Stimulated activated CD8-positive, alpha-beta memory T cell treated with anti-CD3 and anti-CD28 coated beads, Interleukin-7, amount 100 ng/mL, for 1 hour (primary cell): ENCODE results near the gene FAM149A.

Experiments used
- DNase-seq, 2 donors: peaks; one replicate each; pipeline ENCODE4 v3.0.0-alpha.2; 2020; ENCODE audit warnings: low read depth in 2 of 2

FAM149A gene

DNA sequence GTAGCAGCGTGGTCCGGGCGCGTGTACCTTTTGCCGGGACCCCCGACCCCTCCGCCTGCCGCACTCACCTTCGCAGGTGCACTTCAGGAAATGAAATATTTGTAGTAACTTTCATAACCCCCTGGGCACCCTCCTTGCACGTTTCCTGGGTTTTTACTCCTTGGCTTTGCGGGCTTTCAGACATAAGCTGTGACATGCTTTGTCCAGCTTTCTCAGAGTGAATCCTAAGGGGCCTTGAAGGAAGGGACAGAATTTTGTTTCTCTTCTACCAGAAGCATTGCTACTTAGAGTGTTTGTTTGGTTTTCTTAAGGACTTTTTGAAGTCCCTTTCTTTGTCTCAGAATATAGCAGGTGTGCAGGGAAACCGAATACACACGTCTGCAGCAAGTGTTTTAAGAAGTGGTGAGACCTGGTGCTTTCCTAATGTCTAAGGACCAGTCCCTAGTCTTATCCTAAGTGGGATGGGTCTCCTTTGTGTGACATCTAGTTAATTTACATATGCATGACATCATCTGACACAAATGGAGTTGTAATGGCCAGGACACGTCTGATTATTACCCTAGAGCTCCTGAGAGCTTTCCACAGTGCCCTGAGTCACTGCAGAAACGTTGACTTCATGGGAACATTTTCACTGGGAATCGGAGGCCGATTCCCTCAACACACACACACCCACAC, 1.3 kb downstream of the FAM149A start:
- no peak for DNase-seq

DNA sequence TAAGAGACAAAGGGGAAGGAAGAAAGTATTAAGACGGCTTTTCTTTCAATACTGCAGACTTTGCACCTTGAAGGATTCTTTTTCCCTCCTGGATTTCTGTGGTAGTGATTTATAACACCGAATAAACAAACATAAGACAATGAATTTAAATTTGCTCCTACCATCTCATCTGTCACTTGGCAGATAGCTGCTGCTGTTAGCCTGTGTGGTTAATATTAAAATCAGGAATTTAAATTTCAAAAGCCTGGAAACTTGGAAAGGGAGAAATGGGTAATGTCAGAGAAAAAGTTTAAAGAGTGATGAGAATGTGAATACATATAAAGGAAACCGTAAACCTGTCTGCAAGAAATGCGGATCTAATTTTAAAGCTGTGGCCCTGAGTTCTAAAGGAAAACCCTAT, 3.4 kb downstream of the FAM149A start:
- no peak for DNase-seq

DNA sequence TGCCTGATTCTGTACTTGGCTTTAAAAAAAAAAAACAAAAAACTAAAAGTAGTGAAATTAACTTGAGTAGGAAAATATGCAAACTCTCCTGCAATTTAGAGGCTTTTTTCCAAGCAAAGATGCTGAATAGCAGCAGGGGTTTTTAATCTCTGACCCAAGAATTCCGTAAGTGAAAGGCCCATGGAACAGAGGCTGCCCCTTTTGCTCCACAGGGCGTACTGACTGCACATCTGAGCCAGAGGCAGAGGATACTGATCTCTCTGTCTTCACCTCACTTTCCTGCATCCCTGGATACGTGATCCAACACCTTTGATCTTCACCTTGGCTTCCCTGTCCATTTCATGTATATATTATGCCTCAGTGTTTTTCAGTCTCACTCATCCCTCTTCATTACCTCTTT, 3.9 kb downstream of the FAM149A start:
- DNase-seq, result no peak

DNA sequence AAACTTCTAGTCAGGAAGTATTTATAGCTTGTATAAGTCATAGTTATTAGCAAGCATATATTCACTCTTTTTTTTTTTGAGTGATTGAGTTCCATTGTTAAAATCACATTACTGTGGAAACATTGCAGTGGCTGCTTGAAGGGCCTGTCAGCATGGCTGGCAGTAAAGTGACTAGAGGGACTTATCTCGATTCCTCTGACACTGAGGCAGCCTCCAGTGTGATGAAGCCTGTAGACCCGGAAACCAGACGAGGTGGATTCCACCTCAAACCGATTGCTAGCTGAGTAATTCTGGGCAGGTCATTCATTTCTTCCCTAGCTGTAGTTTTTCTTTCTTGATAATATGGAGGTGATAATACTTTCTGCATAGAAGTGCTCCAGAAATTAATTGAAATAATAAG, 4.7 kb downstream of the FAM149A start:
- DNase-seq, result no peak

DNA sequence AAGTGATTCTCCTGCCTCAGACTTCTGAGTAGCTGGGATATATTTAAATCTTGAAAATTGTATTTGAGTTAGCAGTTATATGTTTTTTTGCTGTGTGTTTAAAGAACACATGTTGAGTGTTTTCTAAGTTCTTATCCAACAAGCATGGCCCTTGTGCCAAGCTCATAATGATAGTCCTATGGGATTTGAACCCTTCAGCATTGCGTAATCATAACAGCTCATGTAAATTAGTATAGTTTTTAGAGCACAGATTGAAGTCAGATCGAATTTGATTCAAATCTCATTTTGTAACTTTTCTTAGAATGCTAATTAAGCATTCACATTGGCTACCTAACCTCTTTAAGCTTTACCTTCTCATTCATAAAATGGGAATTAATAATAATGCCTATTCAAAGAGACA, 12.2 kb downstream of the FAM149A start:
- DNase-seq, result no peak

DNA sequence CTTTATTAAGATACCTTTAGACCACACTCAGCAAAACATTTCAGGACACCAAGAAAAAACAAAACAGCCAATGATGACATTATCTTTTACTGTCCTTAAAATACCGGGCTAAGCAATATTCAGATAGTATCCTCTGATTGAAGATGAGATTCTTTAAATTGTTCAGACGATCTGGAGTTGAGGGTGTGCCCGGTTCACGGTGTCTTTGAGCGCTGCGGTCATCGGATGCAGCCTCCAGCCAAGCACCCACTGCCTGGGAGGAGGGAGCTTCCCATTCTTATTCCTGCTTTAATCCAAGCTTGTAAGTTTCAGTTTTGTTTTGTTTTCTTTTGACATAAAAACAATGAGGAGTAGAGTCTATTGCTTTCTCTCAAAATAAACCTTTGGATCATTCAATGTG, 14.1 kb downstream of the FAM149A start:
- DNase-seq, result no peak

DNA sequence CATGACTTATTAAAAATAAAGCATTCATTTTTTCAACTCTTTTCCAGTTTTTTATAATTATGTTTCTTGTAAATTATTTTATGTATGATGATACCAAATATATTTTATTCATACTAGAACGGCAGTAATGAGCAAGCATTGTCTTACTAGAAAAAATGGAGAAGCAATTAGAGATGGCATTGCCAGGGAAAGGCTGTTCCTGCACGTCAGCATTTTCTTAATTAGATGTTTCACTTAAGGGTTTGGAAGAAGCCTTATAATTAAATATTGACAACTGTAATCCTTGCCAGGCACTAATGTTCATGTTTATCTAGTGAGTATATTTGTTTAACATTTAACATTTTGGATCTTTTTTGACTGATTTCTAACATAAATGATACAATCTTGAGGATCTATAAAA, 16.6 kb downstream of the FAM149A start:
- DNase-seq, result no peak

DNA sequence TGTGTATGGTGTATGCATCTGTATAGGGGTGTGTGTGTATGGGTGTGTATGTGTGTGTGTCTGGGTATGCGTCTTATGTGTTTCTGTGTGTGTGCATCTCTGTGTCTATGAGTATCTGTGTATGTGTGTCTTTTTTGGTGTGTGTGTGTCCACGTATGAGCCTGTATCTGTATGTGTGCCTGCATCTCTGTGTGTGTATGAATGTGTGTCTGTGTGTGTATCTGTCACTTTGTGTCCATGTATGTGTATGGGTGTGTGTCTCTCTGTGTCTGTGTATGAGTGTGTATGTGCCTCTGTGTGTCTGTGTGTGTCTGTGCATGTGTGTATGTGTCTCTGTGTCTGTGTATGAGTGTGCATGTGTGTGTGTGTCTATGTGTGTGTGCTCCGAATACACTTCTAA, 24.3 kb downstream of the FAM149A start:
- DNase-seq, result no peak

DNA sequence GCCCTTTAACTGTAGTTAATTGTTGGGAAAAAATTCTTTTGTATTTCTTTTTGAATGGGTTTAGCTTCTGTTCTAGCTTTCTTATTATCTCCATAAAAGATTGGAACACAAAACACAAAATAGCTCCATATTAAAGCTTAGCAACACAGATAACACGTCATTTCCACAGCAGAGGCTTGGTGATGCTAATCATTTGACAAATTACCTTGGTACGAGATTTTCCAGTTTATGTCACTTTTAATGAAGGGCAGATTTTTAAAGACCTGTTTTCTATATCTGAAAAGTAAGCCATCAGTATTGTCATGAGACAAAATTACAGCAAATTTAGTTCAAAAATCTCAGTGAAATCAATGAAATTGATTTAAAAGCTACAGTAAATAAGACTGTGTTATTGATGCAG, 27.4 kb downstream of the FAM149A start:
- no peak for DNase-seq

DNA sequence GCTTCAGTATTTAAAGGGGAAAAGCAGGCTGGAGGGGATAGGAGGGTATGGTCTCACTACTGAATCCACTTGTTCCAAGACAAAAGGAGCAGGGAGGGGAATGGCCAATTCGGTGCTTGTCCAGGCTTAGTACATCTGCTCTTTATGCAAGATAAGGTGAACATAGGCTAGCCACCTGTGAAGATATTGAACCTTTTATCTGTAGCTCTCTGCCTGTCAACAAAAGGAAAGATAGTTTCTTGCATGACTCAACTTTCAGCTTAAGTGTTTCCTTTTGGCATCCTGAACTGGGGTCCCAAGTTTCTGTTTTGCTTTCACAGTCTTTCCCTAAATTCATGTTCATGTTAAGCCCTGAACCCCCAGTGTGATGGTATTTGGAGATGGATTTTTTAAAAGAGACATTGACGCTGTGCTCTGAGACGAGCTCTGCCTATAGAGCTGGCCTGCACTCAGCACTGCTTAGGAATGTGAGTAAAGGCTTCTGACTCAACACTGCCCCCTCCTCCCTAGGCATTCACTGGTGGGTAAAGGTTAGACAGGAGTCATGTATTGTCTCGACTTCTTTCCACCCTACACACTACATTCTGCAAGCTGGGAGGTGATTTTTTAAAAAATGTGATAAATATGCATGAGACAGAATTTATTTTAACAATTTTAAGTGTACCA, 28.2 kb downstream of the FAM149A start:
- DNase-seq, result no peak

DNA sequence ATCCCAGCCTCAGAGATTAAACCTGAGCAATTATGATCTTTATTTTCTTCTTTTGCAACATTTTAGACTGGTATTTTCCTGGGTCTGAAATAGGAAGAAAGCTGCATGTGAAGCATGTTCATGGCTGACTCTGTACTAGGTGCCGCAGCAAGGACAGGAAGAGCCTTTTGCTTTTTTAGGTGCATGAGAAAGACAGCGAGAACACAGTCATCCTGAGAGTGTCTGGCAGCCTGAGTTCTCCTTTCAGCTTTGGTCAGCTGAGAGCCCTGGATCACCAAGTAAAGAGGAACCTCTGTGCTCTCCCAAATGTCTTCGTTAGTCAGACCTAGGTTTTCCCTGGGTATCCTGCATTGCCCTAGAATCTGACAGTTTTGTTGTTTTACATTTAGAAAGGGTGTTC, 29.8 kb downstream of the FAM149A start:
- DNase-seq, result no peak

DNA sequence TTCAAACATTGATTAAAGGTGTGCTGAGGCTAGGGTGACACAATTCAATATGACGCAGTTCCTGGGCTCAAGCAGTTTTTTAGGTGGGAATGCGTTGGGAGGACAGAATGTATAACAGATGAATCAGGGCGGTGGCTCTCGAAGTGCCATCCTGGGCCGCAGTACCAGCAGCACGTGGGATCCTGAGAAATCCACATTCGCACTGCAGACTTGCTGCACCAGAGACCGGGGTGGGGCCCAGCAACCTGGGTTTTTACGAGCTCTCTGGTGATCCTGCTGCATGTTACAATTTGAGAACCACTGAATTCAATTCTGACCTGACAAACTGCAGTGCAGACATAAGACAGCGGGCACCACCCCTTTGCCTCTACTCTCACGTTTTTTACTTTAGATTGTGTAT, 30.4 kb downstream of the FAM149A start:
- no peak for DNase-seq

DNA sequence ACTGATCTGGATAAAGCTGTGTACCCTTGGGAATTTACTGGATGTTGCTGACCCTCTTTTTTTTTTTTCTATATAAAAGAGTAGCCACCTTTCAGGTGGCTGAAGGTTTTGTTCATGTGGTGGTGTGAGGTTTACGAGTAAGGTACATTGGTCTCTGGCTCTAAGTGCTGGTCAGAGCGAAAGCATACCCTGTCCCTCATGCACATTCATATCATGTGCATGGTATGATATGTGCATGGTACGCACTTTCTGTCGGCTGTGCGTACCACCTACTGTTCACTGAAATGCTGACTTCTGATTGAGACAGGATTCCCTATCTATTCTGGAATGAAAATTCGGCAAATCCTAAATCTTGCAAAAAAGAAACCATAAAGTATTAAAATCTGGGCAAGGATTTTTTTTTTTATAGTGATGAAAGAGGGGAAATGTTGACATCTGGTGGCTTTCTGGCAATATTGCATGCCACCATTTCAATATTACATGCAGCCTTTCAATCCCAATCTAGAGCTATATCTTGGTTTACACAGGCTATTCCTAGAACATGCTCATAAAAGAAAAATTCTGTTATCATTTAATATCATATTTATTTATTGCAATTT, 32.8 kb downstream of the FAM149A start:
- DNase-seq, result no peak

DNA sequence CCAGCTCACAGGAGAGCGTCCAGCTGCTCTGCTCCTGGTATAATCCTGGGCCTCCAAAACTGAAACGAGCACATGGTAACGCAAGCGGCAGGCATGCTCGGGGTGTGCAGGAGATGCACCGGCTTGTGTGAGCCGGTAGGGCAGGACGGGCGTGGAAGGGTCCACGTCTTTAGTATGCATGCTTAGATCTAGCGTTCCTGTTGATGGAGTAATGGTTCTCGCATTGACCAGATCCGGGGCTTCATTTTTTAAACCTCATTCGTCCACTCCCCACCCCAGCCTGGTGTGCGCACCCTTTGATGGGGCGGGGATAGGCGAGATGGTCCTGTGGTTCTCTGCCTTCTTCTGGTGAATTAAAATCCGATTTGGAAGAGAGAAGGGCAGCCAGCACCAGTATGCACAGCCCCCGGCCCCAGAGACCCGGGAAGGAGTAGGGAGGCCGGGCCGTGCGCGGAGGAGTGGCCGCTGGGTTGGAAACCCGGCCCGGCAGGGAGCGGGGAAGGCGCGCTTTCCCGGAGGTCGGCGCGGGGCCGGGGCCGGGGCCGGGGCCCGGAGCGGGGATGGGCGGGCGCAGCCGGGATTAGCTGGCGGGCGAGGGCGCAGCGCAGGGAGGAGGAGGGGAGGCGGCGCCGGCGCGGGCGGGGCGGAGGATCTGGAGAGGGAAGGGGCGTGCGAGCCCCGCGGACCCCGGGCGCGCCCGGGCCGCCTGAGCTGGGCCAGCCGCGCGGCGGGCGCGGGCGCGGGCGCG, 39.9 kb downstream of the FAM149A start:
- no peak for DNase-seq

DNA sequence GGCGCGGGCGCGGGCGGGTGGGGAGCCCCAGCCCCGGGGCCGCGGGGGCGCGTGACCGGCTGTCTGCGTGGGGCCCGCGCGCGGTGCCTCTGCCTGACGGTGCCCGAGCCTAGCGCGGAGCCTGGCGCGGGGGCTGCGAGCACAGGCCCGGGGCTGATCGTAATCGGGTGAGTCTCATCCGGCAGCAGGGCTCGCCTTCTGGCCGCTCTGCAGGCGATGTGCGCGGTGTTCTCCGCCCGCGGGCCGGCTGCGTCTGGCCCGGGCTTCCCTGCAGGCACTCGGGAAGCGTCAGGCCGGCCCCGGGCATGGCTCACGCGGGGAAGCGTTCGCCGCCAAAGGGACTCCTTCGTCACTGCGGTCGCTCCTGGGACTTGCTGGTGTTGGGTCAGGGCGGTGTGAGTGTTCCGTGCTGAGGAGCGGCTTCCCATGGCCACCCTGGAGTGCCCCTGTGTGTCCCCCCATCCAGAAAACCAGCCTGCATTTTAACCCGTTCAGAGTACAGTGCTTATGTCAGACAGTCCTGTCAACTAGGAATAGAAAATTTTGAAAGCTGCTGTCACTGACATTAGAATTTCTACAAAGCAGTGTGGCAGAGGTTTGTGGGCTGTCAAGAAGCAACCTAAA, 40.6 kb downstream of the FAM149A start:
- no peak for DNase-seq

DNA sequence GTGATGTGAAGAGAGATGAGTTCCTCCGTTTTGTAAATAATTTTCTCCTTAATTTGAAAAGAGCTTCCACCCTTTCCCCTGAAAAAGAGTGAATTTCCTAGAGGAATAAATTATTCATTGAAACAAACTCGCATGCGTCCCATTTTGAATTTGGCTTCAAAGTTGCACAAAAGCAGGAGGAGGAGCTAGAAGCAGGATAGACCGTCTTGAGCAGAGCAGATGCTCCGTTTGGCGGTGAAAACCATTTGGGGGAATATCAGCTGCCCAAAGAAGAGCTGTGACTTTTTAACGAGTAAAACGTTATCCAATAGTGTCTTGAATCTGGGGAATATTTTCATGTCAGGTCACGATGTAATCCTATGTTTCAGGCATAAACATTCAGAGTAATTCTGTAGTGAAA, 42.0 kb downstream of the FAM149A start:
- no peak for DNase-seq

DNA sequence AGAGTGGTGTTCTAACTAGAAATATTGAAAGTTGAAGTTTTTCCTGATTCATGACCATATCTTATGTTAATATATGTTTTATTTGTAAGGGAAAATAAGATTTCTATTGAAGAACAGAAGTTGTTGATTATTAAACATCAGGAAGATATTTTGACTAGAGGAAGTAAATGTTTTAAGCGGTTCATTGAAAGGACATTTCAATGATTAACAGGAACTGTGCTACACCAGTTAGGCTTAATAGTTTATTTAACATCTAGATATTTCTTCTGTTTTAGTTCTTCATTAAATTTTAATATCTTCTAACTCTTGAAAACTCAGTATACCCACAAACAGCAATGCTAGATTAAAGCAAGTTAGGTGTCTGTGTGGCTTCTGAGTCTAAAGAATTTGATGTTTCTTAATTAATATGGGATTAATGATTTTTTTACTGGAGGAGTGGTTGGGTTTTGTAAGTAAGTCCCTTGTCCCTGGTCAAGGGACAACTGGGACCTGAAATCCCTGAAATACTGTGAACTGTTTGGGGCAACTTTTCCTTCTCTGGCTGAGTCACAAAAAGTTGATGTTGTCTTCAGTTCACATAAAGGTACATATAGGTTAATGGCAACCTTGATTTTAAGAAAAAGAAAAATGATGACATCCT, 44.0 kb downstream of the FAM149A start:
- DNase-seq, result no peak

DNA sequence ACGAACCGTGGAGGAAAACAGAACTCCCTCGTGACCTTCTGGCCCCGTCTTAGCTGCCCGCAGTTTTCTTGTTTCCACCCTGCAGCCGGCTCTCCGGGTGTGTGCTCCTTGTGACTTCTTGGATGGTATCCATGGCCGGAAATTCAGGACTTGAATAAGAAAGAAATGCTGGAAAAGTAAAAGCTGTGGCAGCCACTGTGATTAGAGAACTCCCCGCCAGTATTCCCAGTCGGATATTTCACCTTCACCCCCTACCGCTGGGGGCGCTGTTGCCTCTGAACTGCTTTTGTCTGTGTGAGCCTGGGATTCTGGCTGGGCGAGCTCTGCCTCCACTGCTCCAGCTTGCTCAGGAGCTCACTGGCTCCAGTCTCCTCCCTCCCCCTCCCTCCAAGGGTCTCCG, 45.4 kb downstream of the FAM149A start:
- no peak for DNase-seq

DNA sequence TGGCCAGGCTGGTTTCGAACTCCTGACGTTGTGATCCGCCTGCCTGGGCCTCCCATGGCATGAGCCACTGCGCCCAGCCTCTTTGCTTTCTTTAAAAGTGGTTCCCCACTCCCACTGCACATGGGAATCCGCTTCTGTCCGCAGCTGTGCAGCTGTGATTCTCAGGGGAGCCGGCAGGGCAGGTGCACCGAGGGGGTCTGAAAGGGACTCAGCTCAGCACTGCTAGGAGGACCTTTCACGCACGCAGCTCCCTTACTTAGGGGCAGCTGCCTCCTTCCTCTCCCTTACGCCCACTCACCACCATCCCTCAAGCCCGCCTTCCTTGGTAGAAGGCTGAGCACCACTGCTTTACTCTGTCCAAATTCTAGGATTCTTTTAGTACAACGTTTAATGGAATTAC, 46.4 kb downstream of the FAM149A start:
- no peak for DNase-seq

DNA sequence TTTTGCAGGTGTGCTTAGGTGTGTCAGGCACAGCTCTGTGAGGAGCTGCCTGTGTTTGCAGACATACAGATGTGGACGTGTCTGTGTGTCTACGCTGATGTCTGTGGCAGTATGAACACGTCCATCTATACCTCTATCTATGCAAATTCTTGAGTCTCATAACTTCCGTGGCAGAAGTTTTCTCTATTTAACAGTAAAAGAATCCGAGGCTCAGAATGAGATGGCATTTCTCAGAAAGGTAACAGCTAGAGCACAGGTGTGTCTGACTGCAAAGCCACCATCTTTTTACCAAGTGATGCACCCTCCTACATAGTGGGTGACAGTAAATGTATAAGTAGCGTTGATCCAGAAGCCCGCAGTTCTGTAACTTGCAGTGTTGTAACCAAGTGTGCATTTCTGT, 47.0 kb downstream of the FAM149A start:
- no peak for DNase-seq

DNA sequence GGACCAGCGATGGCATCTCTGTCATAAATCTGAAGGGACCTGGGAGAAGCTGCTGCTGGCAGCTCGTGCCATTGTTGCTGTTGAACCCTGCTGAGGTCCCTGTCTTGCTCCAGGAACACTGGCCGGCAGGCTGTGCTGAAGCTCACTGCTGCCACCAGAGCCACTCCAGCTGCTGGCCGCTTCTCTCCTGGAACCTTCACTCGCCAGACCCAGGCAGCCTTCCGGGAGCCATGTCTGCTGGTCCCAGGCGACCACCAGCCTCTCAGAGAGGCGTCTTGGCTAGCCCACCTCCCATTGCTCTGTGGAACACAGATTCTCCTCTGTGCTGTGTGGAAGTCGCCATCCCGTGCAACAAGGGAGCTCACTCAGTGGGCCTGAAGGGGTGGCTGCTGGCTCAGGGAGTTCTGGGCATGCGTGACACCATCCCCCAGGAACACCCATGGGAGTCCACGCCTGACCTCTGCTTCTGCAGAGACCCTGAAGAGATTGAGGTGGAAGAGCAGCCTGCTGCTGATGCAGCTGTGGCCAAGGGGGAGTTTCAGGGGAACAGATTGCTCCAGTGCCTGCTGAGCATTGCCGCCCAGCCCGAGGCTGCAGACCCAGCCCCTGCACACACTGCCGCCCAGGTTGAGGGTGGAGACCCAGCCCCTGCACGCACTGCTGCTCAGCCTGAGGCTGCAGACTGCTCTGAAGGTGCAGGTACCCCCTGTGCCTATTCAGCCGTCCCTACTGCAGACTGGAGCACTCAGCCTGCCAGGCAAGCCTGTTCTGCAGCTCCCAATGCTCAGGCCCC, 53.7 kb downstream of the FAM149A start:
- DNase-seq, result no peak
